ENCODE results near the gene CNTN1. TPM values are rescaled to one million over a fixed set of nuclear protein-coding genes. Genes with fewer than 3 reads are reported as not detected.

CNTN1 gene
- total RNA-seq, 6 experiments from 2014 or later, result not detected

- no peak for DNase-seq
- no peak overlapping the region for H3K27ac Mint-ChIP-seq
- H3K4me1 Mint-ChIP-seq (ENCODE audit: low read depth), result no peaks in the 10 kb centered on the region
- no peak for TF ChIP-seq CTCF (IDR thresholded peaks at IDR 0.05)
- H3K36me3 Mint-ChIP-seq (ENCODE audit: low read depth), result no peaks in the 10 kb centered on the region; the same call in 1 of the 2 replicates
- peaks cover 44% of the 10 kb centered on the region for H3K9me3 Mint-ChIP-seq
- H3K27me3 Mint-ChIP-seq (ENCODE audit: insufficient read depth), result no peaks in the 10 kb centered on the region
- H3K4me3 Mint-ChIP-seq, result no peak overlapping the region
These were observed 69.8 kb downstream of the CNTN1 start for GRCh38 chr12:40762072-40762471.

- DNase-seq, result no peak
- H3K36me3 Mint-ChIP-seq (ENCODE audit: low read depth), result no peaks in the 10 kb centered on the region; the same call in 1 of the 2 replicates
- H3K4me3 Mint-ChIP-seq, result no peak overlapping the region
- peaks cover 26% of the 10 kb centered on the region for H3K9me3 Mint-ChIP-seq
- no peaks in the 10 kb centered on the region for H3K27me3 Mint-ChIP-seq (ENCODE audit: insufficient read depth)
- no peak overlapping the region for H3K27ac Mint-ChIP-seq
- H3K4me1 Mint-ChIP-seq (ENCODE audit: low read depth), result no peaks in the 10 kb centered on the region
- TF ChIP-seq CTCF (IDR thresholded peaks at IDR 0.05), result no peak
These were observed 76.1 kb downstream of the CNTN1 start for GRCh38 chr12:40768125-40768864.

GRCh38 chr12:40769846-40770245 lies 77.6 kb downstream of the CNTN1 start:
- no peak for TF ChIP-seq CTCF (IDR thresholded peaks at IDR 0.05)
- Mint-ChIP-seq H3K4me1 (ENCODE audit: low read depth) (no peaks in the 10 kb centered on the region), H3K9me3 (peaks cover 17% of the 10 kb centered on the region), H3K27ac (no peak overlapping the region), H3K27me3 (ENCODE audit: insufficient read depth) (no peaks in the 10 kb centered on the region), H3K4me3 (no peak overlapping the region), H3K36me3 (ENCODE audit: low read depth) (no peaks in the 10 kb centered on the region; the same call in 1 of the 2 replicates)
- no peak for DNase-seq

- DNase-seq, result no peak
- Mint-ChIP-seq H3K27me3 (ENCODE audit: insufficient read depth) (no peaks in the 10 kb centered on the region), H3K36me3 (ENCODE audit: low read depth) (no peaks in the 10 kb centered on the region; the same call in 1 of the 2 replicates), H3K9me3 (peaks cover 9% of the 10 kb centered on the region), H3K4me1 (ENCODE audit: low read depth) (no peaks in the 10 kb centered on the region), H3K4me3 (no peak overlapping the region), H3K27ac (no peak overlapping the region)
- no peak for TF ChIP-seq CTCF (IDR thresholded peaks at IDR 0.05)
These were observed 78.5 kb downstream of the CNTN1 start for GRCh38 chr12:40770781-40771180.

DNA sequence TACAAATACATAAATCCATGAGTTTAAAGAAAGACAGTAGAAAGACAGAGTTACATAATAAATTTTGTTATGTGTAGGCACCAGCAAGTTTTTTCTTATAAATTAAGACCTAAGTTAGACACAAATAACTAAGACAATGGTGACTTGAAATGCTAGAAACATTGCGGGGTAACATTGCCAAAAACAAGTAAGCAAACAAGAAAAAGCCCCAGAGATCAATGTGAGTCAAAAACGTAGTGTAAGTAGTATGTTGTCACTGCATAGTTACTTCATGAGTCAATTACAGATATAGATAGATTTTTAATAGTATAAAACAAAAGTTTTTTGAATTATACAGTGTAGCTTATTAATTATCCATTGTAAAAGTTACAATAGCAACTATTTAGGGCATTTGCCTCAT lies 83.4 kb downstream of the CNTN1 start:
- TF ChIP-seq CTCF (IDR thresholded peaks at IDR 0.05), result no peak
- no peak for DNase-seq

More for the DNA sequence above, 83.4 kb downstream of the CNTN1 start:
- H3K4me1 Mint-ChIP-seq (ENCODE audit: low read depth), result no peaks in the 10 kb centered on the region
- H3K27me3 Mint-ChIP-seq (ENCODE audit: insufficient read depth), result no peaks in the 10 kb centered on the region
- H3K27ac Mint-ChIP-seq, result no peak overlapping the region
- no peak overlapping the region for H3K4me3 Mint-ChIP-seq
- H3K36me3 Mint-ChIP-seq (ENCODE audit: low read depth), result no peaks in the 10 kb centered on the region
- peaks cover 20% of the 10 kb centered on the region for H3K9me3 Mint-ChIP-seq
